HG03064 (cell line): ENCODE results near the gene ZCCHC2.

Source experiments
- ATAC-seq: cut with Tn5 transposase; IDR thresholded peaks from one replicate; pipeline ENCODE4 v1.9.1; 2021; ENCODE audit warnings: low read depth; ENCODE audit not compliant: unreplicated experiment

Gene ZCCHC2

GRCh38 chr18:62537042-62537894, 14.4 kb downstream of the ZCCHC2 start:
- no peak for ATAC-seq

- no peak for ATAC-seq
These were observed 15.1 kb downstream of the ZCCHC2 start for GRCh38 chr18:62537946-62538345.

DNA sequence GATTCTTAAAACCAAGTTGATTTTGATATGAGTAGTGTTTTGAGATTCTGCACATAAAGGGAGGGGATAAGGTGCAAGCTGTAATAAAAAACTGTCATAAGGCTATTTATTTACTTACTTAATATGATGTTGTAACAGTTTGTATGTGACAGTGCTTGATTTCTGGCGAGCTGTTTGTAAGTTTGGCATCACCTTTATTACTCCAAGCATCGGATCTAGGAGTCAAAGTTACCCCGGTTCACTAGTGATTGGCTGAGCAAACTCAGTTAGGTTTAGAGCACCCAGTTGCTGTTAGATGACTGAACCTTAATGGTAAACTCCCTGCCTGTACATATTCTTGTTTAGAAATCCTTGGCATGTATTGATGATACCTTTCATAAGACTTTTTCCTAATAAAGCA, 16.1 kb downstream of the ZCCHC2 start:
- no peak for ATAC-seq

DNA sequence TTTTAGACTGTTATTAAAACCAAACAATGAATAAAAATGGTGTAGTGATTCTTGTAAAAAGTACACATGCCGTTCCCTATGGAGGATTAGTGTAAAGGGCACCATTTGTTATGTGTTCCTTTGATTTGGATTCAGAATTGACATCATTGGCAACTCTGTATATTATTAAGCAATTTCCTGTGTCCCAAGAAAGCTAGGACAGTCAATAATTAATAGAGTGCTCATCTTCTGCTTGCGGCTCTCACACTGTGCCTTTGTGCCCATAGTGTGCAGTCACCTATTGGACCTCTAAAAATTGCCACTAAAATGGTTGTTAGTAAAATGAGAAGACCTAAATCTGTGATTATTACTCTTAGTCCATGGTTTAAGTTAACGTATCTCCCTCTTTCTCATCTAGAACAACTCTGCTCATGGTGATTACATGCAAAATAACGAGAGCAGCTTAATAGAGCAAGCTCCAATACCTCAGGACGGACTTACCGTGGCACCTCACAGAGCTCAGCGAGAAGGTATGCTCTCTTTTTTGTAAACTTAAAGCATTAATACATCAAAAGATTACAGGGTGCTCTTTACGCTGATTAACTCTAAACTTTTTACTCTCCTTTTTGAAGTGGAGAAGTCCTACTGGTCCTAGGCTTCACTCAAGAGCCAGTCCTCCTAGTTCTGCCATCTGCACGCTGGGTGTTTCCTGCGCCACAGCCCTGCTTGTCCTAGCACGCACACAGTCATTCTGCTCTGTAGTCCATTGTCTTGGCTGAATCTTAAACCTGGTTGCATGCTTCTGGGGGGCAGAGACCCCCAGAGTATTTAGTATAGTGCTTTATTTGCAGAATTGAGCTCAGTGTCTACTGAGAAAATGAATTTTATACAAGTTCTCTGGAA, 16.7 kb downstream of the ZCCHC2 start:
- ATAC-seq, result no peak

DNA sequence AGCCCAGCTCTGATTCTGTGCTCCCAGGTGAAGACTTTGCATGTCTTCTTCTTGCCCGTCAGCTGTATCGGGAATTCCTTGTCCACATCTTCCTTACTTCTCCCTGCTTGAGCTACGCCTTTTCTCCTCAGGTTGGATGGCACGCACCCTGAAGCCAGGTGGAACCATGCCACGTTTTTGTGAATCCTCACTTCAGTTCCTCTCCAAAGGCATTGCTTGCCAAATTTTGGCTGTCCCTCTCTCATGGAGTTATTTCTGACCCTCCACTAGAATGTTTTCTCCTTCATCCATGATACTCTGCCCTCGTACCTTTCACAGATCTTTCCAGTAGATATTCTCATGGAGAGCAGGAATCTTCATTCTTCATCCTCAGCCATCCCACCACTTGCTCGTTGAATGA, 20.2 kb downstream of the ZCCHC2 start:
- no peak for ATAC-seq

DNA sequence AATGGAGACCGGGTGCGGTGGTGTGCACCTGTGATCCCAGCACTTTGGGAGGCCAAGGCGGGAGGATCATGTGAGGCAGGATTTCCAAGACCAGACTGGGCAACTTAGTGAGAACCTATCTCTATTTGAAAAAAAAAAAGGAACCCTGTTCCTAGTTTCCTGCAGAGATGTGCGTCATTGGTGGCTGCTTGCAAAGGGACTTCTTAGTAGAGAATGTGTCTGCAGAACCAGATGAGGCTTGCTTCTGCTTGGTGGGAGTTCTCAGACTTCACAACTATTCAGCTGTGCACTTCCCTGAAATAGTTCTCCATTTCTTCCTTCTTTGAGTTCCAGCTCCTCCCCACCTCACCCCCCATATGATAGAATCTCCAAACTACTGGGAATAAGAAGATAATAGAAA, 22.3 kb downstream of the ZCCHC2 start:
- ATAC-seq, result no peak

- ATAC-seq, result no peak
These were observed 26.9 kb downstream of the ZCCHC2 start for GRCh38 chr18:62549755-62550154.

DNA sequence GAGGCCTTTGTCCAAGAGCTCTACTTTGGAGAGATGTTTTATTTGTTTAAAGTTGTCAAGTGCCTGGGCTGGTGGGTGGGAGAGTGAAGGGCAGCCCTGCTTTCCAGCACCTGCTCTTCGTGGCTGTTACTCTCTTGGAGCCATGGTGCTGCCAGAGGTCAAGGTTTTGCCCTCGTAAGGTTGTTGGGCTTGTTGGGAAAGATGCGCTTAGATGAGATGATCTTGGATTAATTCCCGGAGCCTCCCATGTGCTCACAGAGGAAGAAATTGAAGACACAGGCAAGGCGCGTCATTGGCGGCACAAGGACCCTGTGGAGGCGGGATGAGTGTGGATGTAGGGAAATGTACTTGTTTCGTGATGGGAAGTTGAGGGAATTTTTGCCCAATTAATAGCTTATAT, 27.9 kb downstream of the ZCCHC2 start:
- no peak for ATAC-seq

GRCh38 chr18:62551972-62552513, 29.2 kb downstream of the ZCCHC2 start:
- no peak for ATAC-seq

- no peak for ATAC-seq
These were observed 31.4 kb downstream of the ZCCHC2 start for GRCh38 chr18:62554061-62554815.

- ATAC-seq, result no peak
These were observed 32.3 kb downstream of the ZCCHC2 start for GRCh38 chr18:62555135-62555534.

DNA sequence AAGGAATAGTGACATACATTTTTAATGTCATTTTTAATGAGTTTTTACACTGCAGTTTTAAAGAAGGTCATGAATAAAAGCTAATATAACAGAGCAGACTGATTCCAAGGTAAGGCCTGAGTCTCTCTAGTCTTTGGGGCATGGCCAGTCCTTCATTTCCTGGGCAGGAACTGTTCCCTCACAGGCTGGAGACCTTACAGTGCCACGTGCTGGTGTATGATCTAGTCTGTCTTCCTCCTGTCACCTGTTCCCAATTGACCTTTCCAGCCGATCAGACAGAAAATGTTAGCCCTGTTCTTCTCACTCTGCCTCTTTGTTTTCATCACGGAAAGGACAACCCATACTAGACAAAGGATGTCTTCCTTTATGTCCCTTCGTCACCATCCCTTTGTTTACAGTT, 33.6 kb downstream of the ZCCHC2 start:
- no peak for ATAC-seq

GRCh38 chr18:62558015-62558663, 35.3 kb downstream of the ZCCHC2 start:
- ATAC-seq, result peak; percentile 62

DNA sequence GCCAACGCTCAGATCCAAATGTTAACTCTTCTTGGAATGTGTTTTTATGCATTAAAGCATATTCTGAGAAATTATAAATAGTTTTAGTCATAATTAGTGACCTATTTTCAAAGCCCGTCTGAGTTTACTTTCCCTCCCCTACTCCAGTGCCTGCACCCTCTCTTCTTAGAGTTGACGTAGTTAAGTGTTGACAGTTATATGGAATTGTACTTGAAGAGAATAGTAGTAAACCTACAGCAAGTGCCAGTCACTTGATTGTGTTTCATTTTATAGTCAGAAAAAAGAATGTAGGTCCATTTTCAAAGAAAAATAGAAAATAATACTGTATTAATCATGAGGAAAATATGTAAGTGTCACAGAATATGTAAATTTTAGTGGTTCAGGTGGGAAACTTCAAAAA, 41.2 kb downstream of the ZCCHC2 start:
- no peak for ATAC-seq

DNA sequence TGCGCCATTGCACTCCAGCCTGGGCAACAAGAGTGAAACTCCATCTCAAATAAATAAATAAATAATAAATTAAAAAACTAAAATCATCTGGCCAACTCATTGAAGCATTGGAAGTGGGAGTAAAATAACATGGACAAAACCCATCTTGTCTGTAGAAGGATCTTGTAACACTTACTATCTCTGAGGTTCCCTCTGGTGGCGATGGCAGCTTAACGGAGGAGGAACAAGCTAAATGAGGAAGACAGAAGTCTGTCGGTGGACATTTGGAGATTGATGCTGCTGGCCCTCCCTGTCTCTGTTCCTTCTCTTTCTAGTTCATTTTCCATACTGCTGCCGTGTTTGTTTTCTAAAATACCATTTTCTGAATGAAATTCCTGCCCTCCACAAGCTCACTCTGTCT, 43.4 kb downstream of the ZCCHC2 start:
- ATAC-seq, result no peak

GRCh38 chr18:62566818-62567217, 44.0 kb downstream of the ZCCHC2 start:
- no peak for ATAC-seq

- no peak for ATAC-seq
These were observed 46.3 kb downstream of the ZCCHC2 start for GRCh38 chr18:62569081-62569655.

DNA sequence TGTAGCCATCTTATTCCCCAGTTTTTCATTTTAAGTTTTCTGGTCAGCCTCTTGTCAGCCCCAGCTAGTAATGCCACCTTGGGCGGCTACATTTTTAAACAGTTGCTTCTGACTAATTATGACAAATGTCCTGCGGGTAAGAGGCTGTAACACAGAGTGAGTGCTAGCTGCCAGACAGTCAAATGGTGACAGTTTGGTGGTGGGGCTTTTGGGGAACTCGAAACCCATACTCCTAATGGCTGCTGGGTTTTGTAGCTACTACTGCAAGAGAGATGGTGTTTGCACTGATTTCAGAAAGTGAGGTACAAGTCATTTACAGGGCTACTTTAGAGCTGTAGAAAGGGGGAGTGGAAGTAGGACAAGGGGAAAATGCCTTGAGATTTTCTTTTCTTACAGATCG, 48.2 kb downstream of the ZCCHC2 start:
- no peak for ATAC-seq

DNA sequence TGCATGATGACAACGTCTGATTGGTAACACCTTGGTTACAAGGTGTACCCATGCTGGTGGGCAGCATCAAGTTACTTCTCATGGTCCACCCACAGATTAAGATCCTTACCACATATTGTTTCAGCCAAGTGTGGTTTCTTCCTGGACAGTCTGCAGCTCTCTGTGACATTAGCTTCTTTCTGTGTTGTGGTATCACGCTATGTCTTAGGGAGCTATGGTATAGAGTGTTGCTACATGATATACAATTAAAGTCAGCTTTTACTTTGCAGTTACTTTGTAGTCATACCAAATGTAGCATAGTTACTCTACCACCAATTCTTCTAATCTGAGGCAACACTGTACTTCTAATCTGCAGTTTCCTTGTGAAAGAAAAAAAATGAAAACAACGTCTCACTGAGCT, 48.8 kb downstream of the ZCCHC2 start:
- ATAC-seq, result no peak

DNA sequence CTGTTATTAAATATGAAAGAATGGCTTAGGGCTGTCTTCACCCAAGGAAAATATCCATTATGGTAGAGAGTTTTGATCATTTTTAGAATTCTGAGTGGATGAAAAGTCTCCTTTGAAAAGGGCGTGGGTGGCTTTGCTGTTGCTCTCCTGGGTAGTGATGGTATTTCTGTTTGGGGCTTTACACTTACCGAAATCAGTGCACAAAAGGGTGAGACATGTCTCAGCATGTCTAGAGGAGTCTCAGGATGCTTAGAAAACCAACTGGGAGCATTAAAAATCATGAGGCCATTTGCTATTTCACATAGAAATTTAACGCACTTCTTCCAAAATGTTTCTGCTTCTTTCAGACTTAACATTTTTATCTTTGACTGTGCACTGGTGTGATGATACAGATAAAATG, 49.6 kb downstream of the ZCCHC2 start:
- ATAC-seq, result no peak
